ENCODE results near the gene CSNK1A1. TPM values are rescaled to one million over a fixed set of nuclear protein-coding genes. Genes with fewer than 3 reads are reported as not detected.

The CSNK1A1 gene
- total RNA-seq, 2 donors from 2014 or later = 222 to 262 TPM

DNA sequence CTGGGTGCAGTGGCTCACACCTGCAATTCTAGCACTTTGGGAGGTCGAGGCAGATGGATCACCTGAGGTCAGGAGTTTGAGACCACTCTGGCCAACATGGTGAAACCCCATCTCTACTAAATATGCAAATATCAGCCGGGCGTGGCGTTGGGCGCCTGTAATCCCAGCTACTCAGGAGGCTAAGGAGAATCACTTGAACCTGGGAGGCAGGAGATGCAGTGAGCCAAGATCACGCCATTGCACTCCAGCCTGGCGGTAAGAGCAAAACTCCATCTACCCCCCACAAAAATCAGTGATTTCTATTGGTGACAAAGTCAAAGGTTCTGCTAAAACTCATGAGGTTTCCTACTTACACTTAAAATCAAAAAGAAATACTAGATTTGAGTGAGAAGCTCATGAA, 18.8 kb downstream of the CSNK1A1 start:
- Histone ChIP-seq H3K36me3 (no peaks in the 10 kb centered on the region), H3K27ac (no peak overlapping the region), H3K4me1 (ENCODE audit: control insufficient read depth in 1 of 2, low read depth in 2 of 2) (peaks cover 26 to 80% of the 10 kb centered on the region in 2 donors), H3K4me3 (no peak overlapping the region), H3K9me3 (no peaks in the 10 kb centered on the region), H3K27me3 (replicated peaks; ENCODE audit: insufficient read depth) (no peaks in the 10 kb centered on the region)
- no peak for TF ChIP-seq CTCF (IDR thresholded peaks at IDR 0.05)
- DNase-seq (ENCODE audit: low spot score) = no peak
- no peak for ATAC-seq (ENCODE audit: insufficient number of reproducible peaks, low FRiP score, low read depth)

DNA sequence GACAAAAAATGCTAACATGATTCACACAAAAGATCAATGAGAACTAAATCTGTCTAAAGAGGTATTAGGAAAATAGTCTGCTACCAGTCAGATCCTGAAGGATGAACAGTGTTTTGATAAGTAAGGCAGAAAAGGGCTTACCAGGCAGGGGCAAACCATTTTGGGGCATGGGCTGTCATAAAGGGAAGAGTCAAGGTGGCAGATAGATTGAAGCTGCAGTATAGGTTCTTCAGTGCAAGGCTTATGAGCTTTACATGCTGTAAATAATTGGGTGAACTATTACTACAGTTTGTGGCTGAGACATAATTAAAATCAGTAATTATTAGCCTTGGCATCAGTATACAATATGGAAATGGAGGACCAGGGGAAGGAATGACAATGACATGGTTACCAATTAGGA, 21.8 kb downstream of the CSNK1A1 start:
- no peak for ATAC-seq (ENCODE audit: insufficient number of reproducible peaks, low FRiP score, low read depth)
- H3K27me3 ChIP-seq (replicated peaks; ENCODE audit: insufficient read depth) = no peaks in the 10 kb centered on the region
- TF ChIP-seq CTCF (IDR thresholded peaks at IDR 0.05) = no peak
- H3K27ac ChIP-seq = no peak overlapping the region
- peaks cover 50 to 82% of the 10 kb centered on the region in 2 donors for H3K4me1 ChIP-seq (ENCODE audit: control insufficient read depth in 1 of 2, low read depth in 2 of 2)
- DNase-seq (ENCODE audit: low spot score) = no peak
- H3K36me3 ChIP-seq = no peaks in the 10 kb centered on the region
- H3K4me3 ChIP-seq = no peak overlapping the region
- no peaks in the 10 kb centered on the region for H3K9me3 ChIP-seq

DNA sequence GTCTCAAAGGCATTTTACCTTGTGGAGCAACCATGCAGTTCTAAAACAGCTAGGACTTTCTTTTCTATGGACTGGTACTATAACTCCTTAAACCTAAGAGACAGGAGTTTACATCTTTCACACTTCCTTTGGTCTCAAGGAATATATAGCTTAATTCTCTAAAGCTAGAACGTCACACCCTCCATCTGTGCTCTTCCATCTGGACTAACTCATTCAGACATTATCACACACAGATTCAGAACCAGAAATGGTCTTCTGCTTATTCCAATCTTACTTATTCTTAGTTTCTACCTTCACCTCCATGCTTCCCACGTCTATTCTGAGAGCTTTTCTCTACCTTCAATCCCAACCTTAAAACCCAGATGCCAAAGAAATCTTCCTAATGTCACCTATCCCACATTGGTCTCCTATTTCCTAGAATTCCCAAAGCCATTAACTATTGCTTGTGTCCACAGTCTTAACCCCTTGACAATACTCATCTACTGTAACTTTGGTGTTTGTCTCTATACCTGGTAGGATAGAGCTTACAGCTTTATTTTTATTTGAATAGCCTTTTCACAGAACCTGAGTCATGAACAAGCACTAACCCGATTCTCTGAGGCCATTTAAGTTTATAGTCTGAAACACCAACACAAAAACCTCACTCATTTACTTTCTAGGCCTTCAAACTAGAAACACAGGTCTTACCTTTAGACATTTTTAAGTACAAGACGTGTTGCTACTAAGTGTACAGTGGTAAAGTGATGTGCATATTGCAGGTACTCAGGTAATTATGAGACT, 22.8 kb downstream of the CSNK1A1 start:
- no peaks in the 10 kb centered on the region for H3K9me3 ChIP-seq
- H3K27ac ChIP-seq = no peak overlapping the region
- no peak overlapping the region for H3K4me3 ChIP-seq
- H3K27me3 ChIP-seq (replicated peaks; ENCODE audit: insufficient read depth) = no peaks in the 10 kb centered on the region
- DNase-seq (ENCODE audit: low spot score) = no peak
- H3K36me3 ChIP-seq = no peaks in the 10 kb centered on the region
- peaks cover 47 to 82% of the 10 kb centered on the region in 2 donors for H3K4me1 ChIP-seq (ENCODE audit: control insufficient read depth in 1 of 2, low read depth in 2 of 2)
- no peak for TF ChIP-seq CTCF (IDR thresholded peaks at IDR 0.05)
- ATAC-seq (ENCODE audit: insufficient number of reproducible peaks, low FRiP score, low read depth) = no peak

- Histone ChIP-seq H3K27me3 (replicated peaks; ENCODE audit: insufficient read depth) (no peaks in the 10 kb centered on the region), H3K4me3 (peak overlapping the region; percentile 42), H3K9me3 (no peaks in the 10 kb centered on the region), H3K4me1 (ENCODE audit: control insufficient read depth in 1 of 2, low read depth in 2 of 2) (peaks cover 43 to 72% of the 10 kb centered on the region in 2 donors), H3K36me3 (peaks cover 6% of the 10 kb centered on the region), H3K27ac (peak overlapping the region; percentile 13 to 48)
- no peak for TF ChIP-seq CTCF (IDR thresholded peaks at IDR 0.05)
- DNase-seq (ENCODE audit: low spot score) (no peak), ATAC-seq (ENCODE audit: insufficient number of reproducible peaks, low FRiP score, low read depth) (peak; percentile 46)
Observed at GRCh38 chr5:149526845-149527590, 24.2 kb downstream of the CSNK1A1 start.
